Peyer's patch (tissue), 4 donors: Measurements from ENCODE around the gene MPV17. TPM values are rescaled to one million over a fixed set of nuclear protein-coding genes. Genes with fewer than 3 reads are reported as not detected.

Experiments used
- DNase-seq, 3 donors: peaks; one replicate each; pipeline ENCODE4 v3.0.0-alpha.2; 2017 to 2019
- H3K27ac ChIP-seq, 4 donors: fragments of 200-600 bp; sonication (generic); one replicate each; pipeline ENCODE4 v1.5.1; 2016 to 2019
- H3K27me3 ChIP-seq, 2 donors: fragments of 200-600 bp; sonication (generic); one replicate each; pipeline ENCODE4 v1.5.1; 2019
- H3K36me3 ChIP-seq, 3 donors: fragments of 200-600 bp; sonication (generic); one replicate each; pipeline ENCODE4 v1.5.1; 2016 to 2019
- H3K4me1 ChIP-seq, 4 donors: fragments of 200-600 bp; sonication (generic); one replicate each; pipeline ENCODE4 v1.5.1; 2016 to 2019
- H3K4me3 ChIP-seq, 4 donors: fragments of 200-600 bp; sonication (generic); 1 replicate in 3 of 4; 2 replicates in 1 of 4; pipeline ENCODE4 v1.5.1; 2016 to 2019; ENCODE audit warnings: mild to moderate bottlenecking in 1 of 4
- H3K9me3 ChIP-seq, 4 donors: fragments of 200-600 bp; sonication (generic); one replicate each; pipeline ENCODE4 v1.5.1; 2016 to 2019; ENCODE audit warnings: mild to moderate bottlenecking in 1 of 4
- CTCF ChIP-seq, 6 experiments: fragments of 450-650 bp in 4 of 6; fragments of 200-600 bp in 2 of 6; sonication (generic) in 1 of 6; IDR thresholded peaks; one replicate each; pipeline ENCODE4 v1.5.1; 2017 to 2019; ENCODE audit warnings: antibody characterized with exemption in 6 of 6, mild to moderate bottlenecking in 3 of 6, moderate library complexity in 1 of 6
- POLR2A ChIP-seq, 2 donors: fragments of 450-650 bp; IDR thresholded peaks; one replicate each; pipeline ENCODE4 v1.5.1; 2017; ENCODE audit warnings: antibody characterized with exemption in 2 of 2, mild to moderate bottlenecking in 2 of 2, moderate library complexity in 2 of 2
- total RNA-seq, 4 donors: library from RNA; depleted of rRNA; stranded (reverse); fragments of >200 nt; gene quantifications; one replicate each; pipeline ENCODE4 v1.1.0, GENCODE V29; 2016

Gene MPV17, protein sequence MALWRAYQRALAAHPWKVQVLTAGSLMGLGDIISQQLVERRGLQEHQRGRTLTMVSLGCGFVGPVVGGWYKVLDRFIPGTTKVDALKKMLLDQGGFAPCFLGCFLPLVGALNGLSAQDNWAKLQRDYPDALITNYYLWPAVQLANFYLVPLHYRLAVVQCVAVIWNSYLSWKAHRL
- total RNA-seq: 10 to 100 TPM; 41.5 to 62.3 (median 51.6) TPM

DNA sequence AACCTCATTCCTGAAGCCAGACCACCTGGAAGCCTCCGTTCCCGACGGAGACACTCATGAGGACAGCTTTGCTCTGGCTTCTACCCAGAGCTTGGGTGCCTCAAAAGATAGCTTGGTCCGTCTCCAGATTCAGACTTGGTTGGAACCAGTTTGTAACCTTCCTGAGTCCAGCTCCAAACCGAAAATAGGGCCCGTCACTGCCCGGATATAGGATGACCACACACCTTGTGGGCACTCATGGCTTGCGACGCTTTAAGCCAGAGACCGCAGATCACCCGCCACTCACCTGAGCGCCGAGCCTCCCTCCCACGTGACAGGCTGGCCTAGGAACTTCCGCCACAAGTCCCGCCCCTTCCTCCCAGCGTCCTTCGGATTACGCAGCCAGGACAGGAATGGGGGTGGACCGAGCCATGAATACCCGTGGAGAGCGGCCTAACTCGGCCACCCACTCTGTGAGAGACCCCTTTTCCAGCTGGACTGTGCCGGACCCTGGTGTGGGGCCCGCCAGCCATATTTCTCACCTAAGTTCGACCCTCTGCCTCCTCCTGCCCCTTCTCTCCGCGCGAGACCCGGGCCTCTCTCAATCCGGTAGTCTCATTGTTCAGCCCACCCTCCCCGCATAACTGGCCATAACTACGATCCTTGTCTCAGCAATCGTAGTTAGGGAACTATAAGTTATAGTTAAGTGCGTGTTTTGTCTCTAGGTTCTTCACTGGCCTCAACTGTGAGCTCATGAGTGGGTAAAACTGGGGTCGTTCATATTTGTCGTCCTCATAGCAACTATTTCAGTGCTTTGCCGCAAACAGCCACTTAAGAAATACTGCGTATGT, at the start of gene MPV17:
Gene MPV17, minus strand, starts transcription at position 332 of the 830 bp plus-strand sequence. CDS start 580 bp downstream, outside the sequence.
- Histone ChIP-seq H3K4me1 (peaks cover 0 to 21% (median 6%) of the 10 kb centered on the region in 4 donors), H3K27ac (peak within 1 kb of the TSS; percentile 86 to 94 (median 90)), H3K27me3 (no peaks in the 10 kb centered on the region), H3K36me3 (peaks cover 0 to 21% (median 0%) of the 10 kb centered on the region in 3 donors), H3K9me3 (no peaks in the 10 kb centered on the region), H3K4me3 (peak within 1 kb of the TSS; percentile 65 to 95 (median 78))
- TF ChIP-seq POLR2A (IDR thresholded peaks at IDR 0.05): peak; percentile 53 to 83
- TF ChIP-seq CTCF (IDR thresholded peaks at IDR 0.05): no peak
- peak; percentile 92 to 96 (median 94) for DNase-seq

GRCh38 chr2:27370816-27371620, 48.1 kb upstream of the MPV17 start:
- peak overlapping the region; percentile 77 to 89 (median 78) for H3K4me3 ChIP-seq
- peak overlapping the region; percentile 74 to 90 (median 88) for H3K27ac ChIP-seq
- peaks cover 0 to 60% (median 4%) of the 10 kb centered on the region in 3 donors for H3K36me3 ChIP-seq
- no peaks in the 10 kb centered on the region for H3K9me3 ChIP-seq
- TF ChIP-seq CTCF (IDR thresholded peaks at IDR 0.05): no peak
- TF ChIP-seq POLR2A (IDR thresholded peaks at IDR 0.05): peak; percentile 17 to 60
- H3K27me3 ChIP-seq: no peaks in the 10 kb centered on the region
- peak; percentile 58 to 68 (median 58) for DNase-seq
- H3K4me1 ChIP-seq: peaks cover 0 to 27% (median 11%) of the 10 kb centered on the region in 4 donors

DNA sequence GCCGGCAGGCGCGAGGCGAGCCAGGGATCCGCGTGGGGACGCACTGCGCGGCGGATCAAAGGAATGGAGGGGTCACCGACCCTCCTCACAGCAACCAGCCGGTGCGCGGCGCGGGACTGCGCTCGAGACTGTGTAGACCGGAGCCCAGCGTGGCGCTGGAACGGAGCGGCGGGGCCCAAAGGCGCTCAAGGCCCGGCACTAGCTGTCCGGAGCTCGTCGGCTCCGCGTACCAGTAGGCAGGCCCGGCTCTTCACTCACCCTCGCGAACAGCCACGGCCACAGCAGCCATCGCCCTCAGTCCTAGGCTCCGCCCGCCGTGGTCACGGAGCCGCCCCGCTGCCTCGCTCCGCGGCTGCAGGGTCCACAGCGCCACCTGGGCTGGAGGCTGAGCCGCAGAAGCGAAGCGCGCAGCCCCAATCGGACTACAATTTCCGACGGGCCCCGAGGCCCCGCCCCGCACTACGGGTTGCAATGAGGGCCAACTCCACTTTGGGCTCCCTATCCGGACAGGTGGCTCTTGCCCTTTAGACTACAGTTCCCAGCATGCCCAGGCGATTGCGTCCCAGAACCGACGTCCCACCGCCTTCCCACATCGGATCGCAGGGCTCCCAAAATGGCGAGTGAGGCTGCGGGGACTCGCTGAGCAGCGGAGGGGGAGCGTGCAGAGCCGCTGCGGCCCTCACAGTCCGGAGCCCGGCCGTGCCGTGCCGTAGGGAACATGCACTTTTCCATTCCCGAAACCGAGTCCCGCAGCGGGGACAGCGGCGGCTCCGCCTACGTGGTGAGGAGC, 47.3 kb upstream of the MPV17 start, which contains the start of the genes EIF2B4 and SNX17:
Gene EIF2B4, minus strand, starts transcription at position 313 of the 790 bp plus-strand sequence. Its CDS starts 24 bp downstream, at position 289.
Gene SNX17, plus strand, starts transcription at position 591 of the 790 bp plus-strand sequence. Its CDS starts 128 bp downstream, at position 719.
- no peaks in the 10 kb centered on the region for H3K9me3 ChIP-seq
- peaks cover 0 to 27% (median 11%) of the 10 kb centered on the region in 4 donors for H3K4me1 ChIP-seq
- H3K27ac ChIP-seq: peak within 1 kb of the TSS; percentile 87 to 90 (median 90)
- H3K36me3 ChIP-seq: peaks cover 0 to 60% (median 4%) of the 10 kb centered on the region in 3 donors
- H3K27me3 ChIP-seq: no peaks in the 10 kb centered on the region
- peak; percentile 97 to 100 (median 100) for DNase-seq
- TF ChIP-seq CTCF (IDR thresholded peaks at IDR 0.05): peak; percentile 53 to 85 (median 71)
- peak; percentile 44 to 55 for TF ChIP-seq POLR2A (IDR thresholded peaks at IDR 0.05)
- peak within 1 kb of the TSS; percentile 77 to 89 (median 78) for H3K4me3 ChIP-seq

DNA sequence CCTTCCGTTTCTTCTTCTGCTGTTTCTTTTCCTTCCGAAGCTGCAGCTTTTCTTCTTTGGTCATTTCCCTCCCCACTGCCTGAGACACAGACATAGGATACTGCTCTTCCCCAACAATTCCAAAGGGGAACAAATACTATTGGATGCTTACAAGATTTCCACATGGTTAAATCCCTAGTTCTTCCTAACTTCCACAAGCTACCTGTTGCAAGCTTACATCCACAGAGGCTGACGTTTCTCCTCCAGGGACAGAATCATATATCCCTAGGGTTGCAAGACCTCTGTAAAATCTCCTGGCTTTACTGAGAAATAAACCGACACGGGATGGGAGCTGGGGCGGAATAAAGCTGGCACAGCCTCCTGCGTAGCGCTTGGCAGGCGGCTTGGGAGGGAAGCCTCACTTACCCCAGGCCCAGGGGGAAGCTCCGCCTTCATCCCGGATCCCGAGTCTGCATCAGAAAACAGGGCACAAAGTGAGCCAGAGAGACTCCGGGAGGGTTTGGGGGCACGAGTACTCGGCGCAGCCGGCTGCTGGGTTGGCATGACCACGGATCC, 46.7 kb upstream of the MPV17 start:
- no peaks in the 10 kb centered on the region for H3K27me3 ChIP-seq
- TF ChIP-seq CTCF (IDR thresholded peaks at IDR 0.05): no peak
- TF ChIP-seq POLR2A (IDR thresholded peaks at IDR 0.05): no peak
- H3K4me1 ChIP-seq: peaks cover 0 to 27% (median 11%) of the 10 kb centered on the region in 4 donors
- peaks cover 0 to 60% (median 4%) of the 10 kb centered on the region in 3 donors for H3K36me3 ChIP-seq
- H3K27ac ChIP-seq: peak overlapping the region; percentile 86 to 90 (median 90)
- no peaks in the 10 kb centered on the region for H3K9me3 ChIP-seq
- H3K4me3 ChIP-seq: peak overlapping the region; percentile 77 to 89 (median 78)
- peak in 1 of 3 donors; percentile 48 for DNase-seq
